Stimulated activated CD8-positive, alpha-beta memory T cell treated with anti-CD3 and anti-CD28 coated beads, Interleukin-4, amount 100 ng/mL, for 1 hour (primary cell): ENCODE results near the gene NPR3.

ENCODE experiments used
- DNase-seq, 2 donors: peaks; one replicate each; pipeline ENCODE4 v3.0.0-alpha.2; 2020; ENCODE audit warnings: low read depth in 2 of 2, low spot score in 1 of 2

Gene NPR3

DNA sequence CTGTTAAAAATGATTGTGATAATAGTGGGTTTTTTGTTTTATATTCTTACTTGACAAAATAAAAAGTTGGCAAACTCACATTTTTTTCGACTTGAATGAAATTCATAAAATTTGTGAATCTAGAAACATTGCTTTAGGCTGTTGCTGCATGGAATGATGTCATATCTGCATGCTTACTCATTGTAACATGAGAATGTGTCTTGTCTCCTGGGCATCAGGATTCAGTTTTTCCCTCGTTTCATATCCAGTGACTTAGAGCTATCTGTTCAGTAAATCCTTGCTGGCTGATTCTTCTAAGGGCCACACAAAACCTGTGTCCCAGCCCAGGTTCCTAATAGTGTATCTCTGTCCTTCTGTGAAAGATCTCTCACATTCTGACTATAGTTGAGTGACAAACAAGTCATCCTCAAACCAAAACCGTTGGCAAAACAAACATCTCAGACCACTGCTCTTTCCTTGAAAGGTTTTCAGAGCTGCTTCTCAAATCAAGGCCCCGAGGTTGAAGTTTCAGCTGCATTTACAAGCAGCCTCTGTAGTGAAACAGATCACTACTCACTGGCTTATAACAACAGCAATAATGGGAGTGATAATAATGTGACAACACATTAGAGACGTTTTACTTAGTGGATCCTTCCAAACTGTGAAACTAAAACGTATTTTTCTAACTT lies 95.0 kb downstream of the NPR3 start:
- no peak for DNase-seq

DNA sequence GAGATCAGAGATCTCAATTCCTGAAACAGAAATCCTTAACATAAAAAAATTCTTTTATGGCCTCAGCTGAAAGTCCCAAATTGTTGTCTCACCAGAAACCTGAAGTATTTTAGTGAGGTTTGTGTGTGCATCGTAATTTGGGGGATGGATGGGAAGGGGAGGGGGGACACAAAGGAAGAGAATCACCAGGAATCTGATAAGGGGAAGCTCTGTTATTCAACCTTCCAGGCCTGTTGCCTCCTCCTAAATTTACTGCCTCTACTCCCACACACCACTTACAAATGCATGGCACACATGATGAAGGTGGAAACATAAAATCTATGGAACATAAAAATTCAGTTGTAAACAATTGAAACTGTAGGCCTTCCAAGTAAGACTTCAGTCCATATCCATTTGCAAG lies 97.7 kb downstream of the NPR3 start:
- no peak for DNase-seq

DNA sequence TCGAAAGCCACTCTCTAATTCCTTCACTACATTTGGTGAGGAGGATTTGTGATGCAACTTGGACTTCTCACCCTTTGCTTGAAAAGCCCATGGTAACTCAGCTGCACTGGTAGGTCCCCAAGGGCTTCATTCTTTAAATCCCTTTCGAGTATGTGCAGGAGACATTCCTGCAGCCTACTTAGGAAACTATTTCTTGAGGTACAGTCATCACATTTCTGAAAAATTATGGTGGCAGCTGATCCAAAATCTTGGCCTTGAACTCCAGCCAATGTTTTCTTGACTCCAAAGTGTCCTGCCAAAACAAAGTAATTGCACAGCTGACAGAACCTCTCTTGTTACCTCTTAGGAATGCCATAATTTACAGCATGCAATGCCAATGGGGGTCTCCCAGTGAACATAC lies 99.7 kb downstream of the NPR3 start:
- no peak for DNase-seq

DNA sequence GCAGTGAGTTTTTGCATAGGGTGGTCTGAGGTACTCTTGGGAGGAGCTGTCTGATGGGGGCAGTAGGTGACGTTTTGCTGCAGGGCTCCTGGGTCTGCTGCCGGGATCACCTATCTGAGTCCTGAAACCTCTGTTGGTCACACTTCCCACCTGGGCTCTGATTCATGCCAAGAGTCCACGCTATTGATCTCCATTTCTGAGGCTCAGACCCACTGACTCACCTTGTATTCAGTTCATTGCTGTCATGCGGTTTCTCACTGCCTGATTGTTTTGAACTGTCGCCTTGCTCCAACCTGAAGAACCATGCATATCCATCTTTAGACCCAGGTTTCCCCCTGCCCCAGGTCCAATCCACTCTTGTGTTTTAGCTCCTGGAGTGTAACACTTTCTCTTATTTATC lies 101.3 kb downstream of the NPR3 start:
- no peak for DNase-seq

DNA sequence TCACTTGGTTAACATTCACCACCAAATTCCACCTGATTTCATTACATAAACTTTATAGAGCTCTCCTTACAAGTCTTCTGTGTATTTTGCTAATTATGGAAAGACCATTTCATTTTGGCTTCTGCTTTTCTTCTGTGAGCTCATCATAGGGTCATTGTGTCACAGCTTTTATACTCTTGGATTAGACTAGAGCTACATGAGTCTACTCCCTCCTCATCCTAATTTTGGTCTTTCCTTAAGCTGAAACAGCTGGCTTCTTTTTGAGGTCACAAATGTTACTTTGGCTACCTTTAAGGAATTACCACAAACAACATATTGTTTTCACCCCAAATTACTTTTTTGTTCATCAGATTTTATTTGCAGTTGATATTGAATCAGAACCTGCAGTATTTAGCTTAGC lies 103.0 kb downstream of the NPR3 start:
- no peak for DNase-seq

DNA sequence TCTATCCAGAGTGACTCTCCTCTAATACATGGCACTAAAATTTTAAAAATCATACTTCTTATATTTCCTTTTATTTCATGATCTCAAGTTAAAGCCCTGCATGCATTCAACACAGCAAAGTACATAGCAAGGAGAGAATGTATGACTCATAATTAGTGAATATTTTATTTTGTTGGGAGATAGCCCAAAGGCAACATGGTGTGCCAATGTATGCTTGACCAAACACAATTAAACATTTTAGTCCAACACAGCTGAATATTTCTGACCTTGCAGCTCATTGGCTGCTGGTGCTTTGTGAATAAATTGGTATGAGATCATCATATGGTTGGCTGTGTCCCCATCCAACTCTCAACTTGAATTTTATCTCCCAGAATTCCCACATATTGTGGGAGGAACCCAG lies 103.5 kb downstream of the NPR3 start:
- no peak for DNase-seq

DNA sequence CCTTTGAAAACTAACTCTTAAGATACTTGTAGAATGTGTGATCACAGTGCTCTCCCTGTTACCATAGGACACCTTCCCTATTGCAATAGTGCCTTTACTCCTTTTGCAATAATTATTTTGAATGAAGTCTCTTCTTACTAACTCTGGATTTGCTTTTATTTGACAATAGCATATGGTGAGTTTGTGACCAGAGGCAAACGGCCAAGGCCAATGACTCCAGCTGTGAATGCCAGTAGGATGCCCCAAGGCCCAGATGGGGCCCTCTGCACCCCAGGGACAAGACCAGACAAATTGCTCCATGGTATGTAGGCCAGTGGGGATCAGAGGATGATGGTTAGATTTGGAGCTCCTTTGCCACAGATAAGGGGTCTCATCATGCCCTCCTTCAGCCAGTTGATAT lies 116.9 kb downstream of the NPR3 start:
- DNase-seq, result no peak

DNA sequence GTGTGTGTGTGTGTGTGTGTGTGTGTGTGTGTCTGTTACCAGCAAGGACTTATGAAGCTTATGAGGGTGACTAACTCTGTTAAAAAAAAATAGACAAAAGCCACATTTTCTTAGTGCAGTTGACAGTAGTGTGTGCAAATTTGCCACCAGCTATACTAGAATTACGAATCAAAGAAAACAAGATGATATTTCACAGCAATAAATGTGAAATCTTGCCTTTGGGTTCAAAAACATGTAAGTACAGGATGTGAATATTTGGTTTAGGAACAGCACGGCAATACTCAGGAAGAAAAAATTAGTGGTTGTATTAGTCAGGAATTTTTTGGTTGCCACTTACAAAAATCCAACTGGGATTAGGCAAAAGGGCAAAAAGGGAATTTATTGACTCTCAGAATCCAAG lies 117.4 kb downstream of the NPR3 start:
- DNase-seq, result no peak

DNA sequence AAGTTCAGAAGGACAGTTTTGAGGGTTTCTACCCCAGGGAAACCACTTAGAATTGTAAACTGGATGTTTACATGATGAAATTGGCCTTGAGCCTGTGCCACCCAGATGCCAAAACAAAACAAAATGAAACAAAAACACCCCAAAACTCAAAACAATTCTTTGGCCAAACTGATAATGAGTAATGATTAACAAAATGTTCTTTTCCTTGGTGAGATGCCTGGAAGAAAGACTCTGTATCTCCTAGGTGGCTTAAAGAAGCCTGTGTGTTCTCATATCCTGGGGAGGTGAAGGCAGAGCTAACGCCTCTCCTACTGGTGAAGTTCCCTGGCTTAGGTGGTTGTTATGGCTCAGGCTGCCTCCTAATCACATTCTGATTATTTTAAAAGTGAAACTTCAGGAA lies 120.5 kb downstream of the NPR3 start:
- DNase-seq, result no peak

DNA sequence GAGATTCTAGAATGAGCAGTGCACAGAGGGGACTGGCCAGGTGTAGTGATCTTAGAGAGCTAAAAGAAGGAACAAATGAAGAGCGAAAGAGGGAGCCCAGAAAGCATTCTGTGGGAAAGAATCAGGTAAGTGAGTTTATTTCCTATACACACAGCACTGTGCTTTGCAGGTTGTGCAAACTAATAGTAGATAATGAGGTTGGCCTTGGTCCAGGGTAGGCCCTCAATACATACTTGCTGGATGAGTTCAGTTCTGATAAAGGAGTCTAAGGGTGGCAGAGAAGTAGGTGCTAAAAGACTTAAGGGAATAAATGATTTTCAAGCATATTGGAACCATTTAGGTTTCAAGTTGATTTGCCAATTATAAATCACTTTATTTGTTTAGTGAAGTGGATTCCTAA lies 122.0 kb downstream of the NPR3 start:
- DNase-seq, result no peak

DNA sequence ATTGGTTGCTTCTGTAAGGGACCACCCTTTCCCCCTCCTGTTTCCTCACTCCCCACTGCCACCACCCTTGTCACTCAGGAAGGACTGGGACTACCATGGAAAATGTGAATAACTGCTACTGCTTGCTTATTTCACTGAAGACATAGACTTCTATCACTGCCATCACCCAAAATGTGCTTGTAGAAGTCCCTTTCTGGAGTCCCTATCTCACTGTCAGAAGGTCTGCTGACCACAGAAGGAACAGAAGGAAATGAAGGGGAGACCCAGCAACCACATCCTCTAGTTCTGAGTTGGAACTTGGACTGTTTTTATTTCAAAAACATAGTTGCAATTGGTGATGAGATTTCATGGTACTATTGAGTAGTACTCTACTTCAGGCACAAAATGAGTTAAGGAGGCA lies 122.5 kb downstream of the NPR3 start:
- no peak for DNase-seq

DNA sequence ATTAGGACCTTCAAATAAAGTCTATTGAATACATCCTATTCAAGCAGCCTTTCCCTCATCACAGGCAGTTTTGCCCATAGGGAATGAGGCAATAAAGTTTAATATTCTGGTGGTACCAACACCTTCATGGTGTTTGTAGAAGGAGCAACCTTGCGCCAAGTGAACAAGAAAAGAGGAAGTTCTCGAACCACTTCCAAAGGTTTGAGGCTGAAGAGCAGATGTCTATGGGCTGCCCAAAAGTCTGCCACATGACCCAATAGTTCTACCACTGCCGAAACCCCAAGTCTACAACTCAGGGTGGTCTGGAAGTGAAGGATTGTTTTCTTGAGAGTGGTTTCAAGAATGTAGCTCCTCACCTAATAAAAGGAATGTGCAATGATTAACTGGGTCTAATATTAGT lies 123.1 kb downstream of the NPR3 start:
- no peak for DNase-seq

DNA sequence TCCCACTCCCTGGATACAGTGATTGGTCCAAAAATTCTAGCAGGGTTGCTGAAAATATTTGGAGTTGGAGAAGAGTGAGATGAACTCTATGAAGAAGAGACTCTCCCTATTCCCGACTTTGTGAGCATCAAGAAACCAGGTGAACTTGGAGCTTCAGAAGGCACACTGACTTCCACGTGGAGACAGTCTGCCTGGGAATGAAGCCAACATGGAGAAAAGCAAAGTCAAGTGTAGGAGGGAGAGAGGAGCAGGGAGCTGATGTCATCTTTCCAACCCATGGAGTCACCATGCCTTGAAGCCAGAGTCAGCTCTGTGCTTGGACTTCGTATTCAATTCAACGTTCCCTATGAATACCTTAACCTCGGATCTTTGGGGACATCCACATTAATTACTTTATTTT lies 125.1 kb downstream of the NPR3 start:
- no peak for DNase-seq

DNA sequence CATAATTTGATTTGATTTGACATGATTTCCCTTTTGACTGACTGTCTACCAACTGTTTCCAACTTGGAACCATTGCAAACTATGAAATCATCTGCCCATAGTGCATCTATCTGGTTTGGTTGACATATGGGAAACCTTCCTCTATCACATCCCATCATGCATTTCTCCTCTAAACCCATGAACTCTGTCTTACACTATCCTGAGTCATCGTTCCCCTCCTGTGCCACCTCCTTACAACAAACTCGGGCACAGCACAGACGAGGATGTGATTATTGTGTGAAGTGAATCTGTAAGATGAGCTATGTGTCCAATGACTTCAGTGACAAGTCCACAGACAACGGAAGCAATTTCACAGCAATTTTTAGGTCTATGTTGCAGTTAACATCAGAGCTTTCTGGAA lies 126.1 kb downstream of the NPR3 start:
- no peak for DNase-seq

DNA sequence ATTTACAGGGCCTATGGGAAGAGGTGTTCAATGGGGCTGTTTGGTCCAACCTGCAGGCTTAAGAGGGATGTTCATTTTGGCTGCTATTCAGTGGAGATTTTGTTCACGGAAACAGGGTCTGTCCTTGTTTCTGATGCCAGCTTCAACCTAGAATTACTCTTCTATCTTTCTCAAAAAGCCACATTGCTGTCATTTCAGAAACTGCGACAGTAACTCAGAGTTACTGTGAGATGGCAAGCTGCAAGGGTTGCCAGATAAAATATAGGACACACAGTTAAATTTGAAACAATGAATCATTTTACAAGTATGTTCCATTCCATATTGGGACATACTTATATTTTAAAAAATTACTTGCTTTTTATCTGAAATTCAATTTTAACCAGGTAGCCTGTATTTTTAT lies 128.0 kb downstream of the NPR3 start:
- DNase-seq, result no peak

DNA sequence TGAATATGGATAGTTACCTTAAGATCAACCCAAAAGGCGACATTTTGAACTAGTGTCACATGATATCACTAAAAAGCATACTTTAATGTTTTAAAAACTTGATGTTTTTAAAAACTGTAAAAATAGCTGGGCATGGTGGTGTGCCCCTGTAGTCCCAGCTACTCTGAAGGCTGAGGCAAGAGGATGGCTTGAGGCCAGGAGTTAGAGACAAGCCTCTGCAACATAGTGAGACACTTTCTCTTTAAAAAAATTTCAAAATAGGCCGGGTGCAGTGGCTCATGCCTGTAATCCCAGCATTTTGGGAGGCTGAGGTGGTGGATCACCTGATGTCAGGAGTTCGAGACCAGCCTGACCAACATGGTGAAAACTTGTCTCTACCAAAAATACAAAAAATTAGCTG lies 129.5 kb downstream of the NPR3 start:
- DNase-seq, result no peak
